ENCODE data around the gene SDK1. TPM values are rescaled to one million over a fixed set of nuclear protein-coding genes. Genes with fewer than 3 reads are reported as not detected.

The SDK1 gene
- total RNA-seq, 1 donor from 2014 or later: 5.4 TPM

DNA sequence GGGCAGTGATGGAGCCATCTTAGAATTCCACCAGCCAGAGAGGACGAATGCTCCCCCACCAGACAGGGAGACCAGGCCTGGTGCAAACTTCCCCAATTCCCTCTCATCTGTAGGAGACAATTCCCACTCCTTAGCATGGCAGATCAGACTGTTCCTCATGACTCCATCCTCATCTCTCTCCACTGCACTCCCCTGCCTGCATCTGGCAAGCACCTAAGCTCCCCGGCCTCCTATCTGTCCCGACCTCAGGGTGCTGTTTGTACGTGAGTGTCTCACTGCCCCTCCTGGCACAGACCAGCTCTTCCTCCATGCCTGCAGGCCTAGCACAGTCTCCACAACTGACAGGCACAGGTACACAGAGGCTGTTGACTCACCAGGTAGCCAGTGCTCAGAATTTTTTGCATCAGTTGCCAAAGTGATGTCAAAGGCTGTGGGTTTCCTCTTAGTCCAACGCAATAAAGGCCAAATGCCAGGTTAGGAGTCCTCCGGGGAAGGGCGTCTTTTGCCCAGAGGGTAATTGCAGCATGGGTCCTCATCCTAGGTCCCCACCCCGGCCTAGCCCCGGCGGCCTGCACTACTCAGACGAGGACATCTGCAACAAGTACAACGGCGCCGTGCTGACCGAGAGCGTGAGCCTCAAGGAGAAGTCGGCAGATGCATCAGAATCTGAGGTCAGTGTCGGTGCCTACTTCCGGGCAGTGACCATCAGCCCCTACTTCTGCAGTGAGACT, 944.2 kb downstream of the SDK1 start:
- no peaks in the 10 kb centered on the region for H3K27me3 Mint-ChIP-seq (ENCODE audit: unreplicated experiment)
- H3K4me3 Mint-ChIP-seq (ENCODE audit: unreplicated experiment): no peak overlapping the region
- DNase-seq (ENCODE audit: extremely low spot score, unreplicated experiment): no peak
- no peaks in the 10 kb centered on the region for H3K4me1 Mint-ChIP-seq (ENCODE audit: unreplicated experiment)
- H3K36me3 Mint-ChIP-seq (ENCODE audit: unreplicated experiment): peaks cover 3% of the 10 kb centered on the region
- no peak for TF ChIP-seq CTCF (IDR thresholded peaks at IDR 0.05)
- H3K9me3 Mint-ChIP-seq (ENCODE audit: unreplicated experiment): no peaks in the 10 kb centered on the region
- H3K27ac Mint-ChIP-seq (ENCODE audit: unreplicated experiment): no peak overlapping the region

- Mint-ChIP-seq H3K36me3 (ENCODE audit: unreplicated experiment) (peaks cover 3% of the 10 kb centered on the region), H3K4me3 (ENCODE audit: unreplicated experiment) (no peak overlapping the region), H3K27ac (ENCODE audit: unreplicated experiment) (no peak overlapping the region), H3K4me1 (ENCODE audit: unreplicated experiment) (no peaks in the 10 kb centered on the region), H3K27me3 (ENCODE audit: unreplicated experiment) (no peaks in the 10 kb centered on the region), H3K9me3 (ENCODE audit: unreplicated experiment) (peaks cover 1% of the 10 kb centered on the region)
- TF ChIP-seq CTCF (IDR thresholded peaks at IDR 0.05): no peak
- DNase-seq (ENCODE audit: extremely low spot score, unreplicated experiment): no peak
Observed at GRCh38 chr7:4245866-4246470, 944.9 kb downstream of the SDK1 start.

- Mint-ChIP-seq H3K9me3 (ENCODE audit: unreplicated experiment) (peaks cover 7% of the 10 kb centered on the region), H3K4me1 (ENCODE audit: unreplicated experiment) (no peaks in the 10 kb centered on the region), H3K4me3 (ENCODE audit: unreplicated experiment) (no peak overlapping the region), H3K27me3 (ENCODE audit: unreplicated experiment) (no peaks in the 10 kb centered on the region), H3K27ac (ENCODE audit: unreplicated experiment) (no peak overlapping the region), H3K36me3 (ENCODE audit: unreplicated experiment) (peaks cover 3% of the 10 kb centered on the region)
- no peak for TF ChIP-seq CTCF (IDR thresholded peaks at IDR 0.05)
- no peak for DNase-seq (ENCODE audit: extremely low spot score, unreplicated experiment)
Observed at GRCh38 chr7:4246536-4246935, 945.5 kb downstream of the SDK1 start.

GRCh38 chr7:4247106-4247876, 946.2 kb downstream of the SDK1 start:
- Mint-ChIP-seq H3K4me1 (ENCODE audit: unreplicated experiment) (no peaks in the 10 kb centered on the region), H3K27me3 (ENCODE audit: unreplicated experiment) (no peaks in the 10 kb centered on the region), H3K4me3 (ENCODE audit: unreplicated experiment) (no peak overlapping the region), H3K9me3 (ENCODE audit: unreplicated experiment) (peaks cover 7% of the 10 kb centered on the region), H3K27ac (ENCODE audit: unreplicated experiment) (no peak overlapping the region), H3K36me3 (ENCODE audit: unreplicated experiment) (peaks cover 3% of the 10 kb centered on the region)
- DNase-seq (ENCODE audit: extremely low spot score, unreplicated experiment): no peak
- no peak for TF ChIP-seq CTCF (IDR thresholded peaks at IDR 0.05)

- Mint-ChIP-seq H3K4me1 (ENCODE audit: unreplicated experiment) (no peaks in the 10 kb centered on the region), H3K4me3 (ENCODE audit: unreplicated experiment) (no peak overlapping the region)
Observed at GRCh38 chr7:4248295-4248694, 947.2 kb downstream of the SDK1 start.

More at GRCh38 chr7:4248295-4248694, 947.2 kb downstream of the SDK1 start:
- no peak for DNase-seq (ENCODE audit: extremely low spot score, unreplicated experiment)
- TF ChIP-seq CTCF (IDR thresholded peaks at IDR 0.05): no peak
- Mint-ChIP-seq H3K36me3 (ENCODE audit: unreplicated experiment) (peaks cover under 1% of the 10 kb centered on the region), H3K27ac (ENCODE audit: unreplicated experiment) (no peak overlapping the region), H3K9me3 (ENCODE audit: unreplicated experiment) (peaks cover 15% of the 10 kb centered on the region), H3K27me3 (ENCODE audit: unreplicated experiment) (no peaks in the 10 kb centered on the region)

Measured in osteocyte (in vitro differentiated cells).